Measurements from ENCODE around the gene INPP5A. TPM values are rescaled to one million over a fixed set of nuclear protein-coding genes. Genes with fewer than 3 reads are reported as not detected.

Gene INPP5A
- total RNA-seq, 1 donor from 2014 or later = 14.2 TPM

DNA sequence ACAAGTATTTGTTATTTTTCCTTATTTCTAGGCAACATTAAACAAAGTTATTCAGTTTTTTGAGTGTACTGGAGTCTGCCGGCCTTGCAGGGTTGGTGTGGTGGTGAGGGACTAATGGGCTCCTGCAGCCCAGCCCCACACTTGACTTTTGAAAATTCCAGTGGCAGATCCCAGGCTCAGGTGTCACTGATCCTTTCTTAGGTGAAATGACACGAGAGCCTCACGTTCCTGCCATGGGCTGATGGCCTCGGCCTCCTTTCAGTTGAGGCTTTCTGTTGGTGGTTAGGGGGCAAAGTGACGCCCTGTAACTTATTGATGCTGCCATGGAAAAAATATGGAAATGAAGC is 130.4 kb downstream of the INPP5A start:
- peaks cover 20% of the 10 kb centered on the region for H4K20me1 ChIP-seq (ENCODE audit: low read depth)
- no peak for DNase-seq (ENCODE audit: low spot score)
- H3K9ac ChIP-seq = no peak overlapping the region
- Mint-ChIP-seq H3K4me1 (peaks cover 39% of the 10 kb centered on the region), H3K9me3 (no peaks in the 10 kb centered on the region), H3K27ac (no peak overlapping the region), H3K27me3 (ENCODE audit: insufficient read depth, low read depth) (peaks cover 10% of the 10 kb centered on the region), H3K4me3 (no peak overlapping the region), H3K36me3 (peaks cover 3% of the 10 kb centered on the region)
- H3F3A ChIP-seq (ENCODE audit: low read depth) = no peaks in the 10 kb centered on the region
- no peaks in the 10 kb centered on the region for H3K9me3 ChIP-seq (ENCODE audit: low read depth)
- H2AFZ ChIP-seq (replicated peaks) = no peak overlapping the region
- TF ChIP-seq EZH2 (IDR thresholded peaks at IDR 0.05) = no peak
- TF ChIP-seq, protein P1, sequence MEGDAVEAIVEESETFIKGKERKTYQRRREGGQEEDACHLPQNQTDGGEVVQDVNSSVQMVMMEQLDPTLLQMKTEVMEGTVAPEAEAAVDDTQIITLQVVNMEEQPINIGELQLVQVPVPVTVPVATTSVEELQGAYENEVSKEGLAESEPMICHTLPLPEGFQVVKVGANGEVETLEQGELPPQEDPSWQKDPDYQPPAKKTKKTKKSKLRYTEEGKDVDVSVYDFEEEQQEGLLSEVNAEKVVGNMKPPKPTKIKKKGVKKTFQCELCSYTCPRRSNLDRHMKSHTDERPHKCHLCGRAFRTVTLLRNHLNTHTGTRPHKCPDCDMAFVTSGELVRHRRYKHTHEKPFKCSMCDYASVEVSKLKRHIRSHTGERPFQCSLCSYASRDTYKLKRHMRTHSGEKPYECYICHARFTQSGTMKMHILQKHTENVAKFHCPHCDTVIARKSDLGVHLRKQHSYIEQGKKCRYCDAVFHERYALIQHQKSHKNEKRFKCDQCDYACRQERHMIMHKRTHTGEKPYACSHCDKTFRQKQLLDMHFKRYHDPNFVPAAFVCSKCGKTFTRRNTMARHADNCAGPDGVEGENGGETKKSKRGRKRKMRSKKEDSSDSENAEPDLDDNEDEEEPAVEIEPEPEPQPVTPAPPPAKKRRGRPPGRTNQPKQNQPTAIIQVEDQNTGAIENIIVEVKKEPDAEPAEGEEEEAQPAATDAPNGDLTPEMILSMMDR (IDR thresholded peaks at IDR 0.05) = no peak
- no peak for TF ChIP-seq EZH2phosphoT487 (IDR thresholded peaks at IDR 0.05)
- H3K4me1 ChIP-seq = peaks cover 16% of the 10 kb centered on the region
- no peak overlapping the region for H3K4me3 ChIP-seq
- H3K79me2 ChIP-seq (ENCODE audit: low read depth) = no peaks in the 10 kb centered on the region
- no peaks in the 10 kb centered on the region for H3K27me3 ChIP-seq
- H3K27ac ChIP-seq = no peak overlapping the region
- H3K36me3 ChIP-seq = no peaks in the 10 kb centered on the region
- no peak overlapping the region for H3K4me2 ChIP-seq

DNA sequence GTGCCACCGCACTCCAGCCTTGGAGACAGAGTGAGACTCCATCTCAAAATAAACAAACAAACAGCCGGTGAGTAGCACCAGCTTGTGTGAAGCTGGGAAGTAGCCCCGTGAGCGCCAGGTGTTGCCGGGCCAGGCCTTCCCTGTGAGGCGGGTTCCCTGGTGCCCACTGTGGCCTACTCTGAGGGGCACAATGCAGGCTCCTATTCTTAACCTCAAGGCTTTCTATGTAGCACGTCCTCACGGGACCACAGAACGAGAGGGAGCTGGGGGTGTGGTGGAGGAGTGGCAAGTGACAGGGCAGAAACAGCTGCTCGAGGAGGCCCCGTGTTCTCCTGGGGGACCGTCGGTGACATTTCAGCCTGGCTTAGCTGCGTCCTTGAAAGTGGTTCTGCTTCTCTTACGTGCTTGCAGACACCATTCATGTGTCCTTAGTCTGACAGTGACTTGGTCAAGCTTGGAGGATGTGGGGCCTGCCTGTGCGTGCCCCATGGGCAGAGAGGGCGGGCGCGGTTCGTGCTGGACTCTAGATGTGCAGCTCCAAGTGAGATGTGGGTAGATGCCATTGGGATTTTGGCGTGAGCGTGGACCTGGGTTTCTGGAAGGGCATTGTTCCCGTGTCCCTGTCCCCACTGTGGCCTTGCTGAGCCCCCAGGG is 131.7 kb downstream of the INPP5A start:
- no peak overlapping the region for H3K9ac ChIP-seq
- no peak overlapping the region for H3K4me2 ChIP-seq
- Mint-ChIP-seq H3K9me3 (no peaks in the 10 kb centered on the region), H3K36me3 (peaks cover 3% of the 10 kb centered on the region), H3K4me1 (peaks cover 28% of the 10 kb centered on the region), H3K27me3 (ENCODE audit: insufficient read depth, low read depth) (peaks cover 10% of the 10 kb centered on the region), H3K27ac (no peak overlapping the region), H3K4me3 (no peak overlapping the region)
- no peaks in the 10 kb centered on the region for H3K79me2 ChIP-seq (ENCODE audit: low read depth)
- H3K9me3 ChIP-seq (ENCODE audit: low read depth) = no peaks in the 10 kb centered on the region
- no peak overlapping the region for H2AFZ ChIP-seq (replicated peaks)
- H3K27me3 ChIP-seq = no peaks in the 10 kb centered on the region
- H3F3A ChIP-seq (ENCODE audit: low read depth) = no peaks in the 10 kb centered on the region
- H3K4me1 ChIP-seq = peaks cover 16% of the 10 kb centered on the region
- no peak overlapping the region for H3K27ac ChIP-seq
- no peak for DNase-seq (ENCODE audit: low spot score)
- TF ChIP-seq EZH2phosphoT487 (IDR thresholded peaks at IDR 0.05) (no peak), EZH2 (IDR thresholded peaks at IDR 0.05) (no peak)
- TF ChIP-seq, protein P1 (IDR thresholded peaks at IDR 0.05) = no peak
- no peaks in the 10 kb centered on the region for H3K36me3 ChIP-seq
- H4K20me1 ChIP-seq (ENCODE audit: low read depth) = peaks cover 16% of the 10 kb centered on the region
- H3K4me3 ChIP-seq = no peak overlapping the region

DNA sequence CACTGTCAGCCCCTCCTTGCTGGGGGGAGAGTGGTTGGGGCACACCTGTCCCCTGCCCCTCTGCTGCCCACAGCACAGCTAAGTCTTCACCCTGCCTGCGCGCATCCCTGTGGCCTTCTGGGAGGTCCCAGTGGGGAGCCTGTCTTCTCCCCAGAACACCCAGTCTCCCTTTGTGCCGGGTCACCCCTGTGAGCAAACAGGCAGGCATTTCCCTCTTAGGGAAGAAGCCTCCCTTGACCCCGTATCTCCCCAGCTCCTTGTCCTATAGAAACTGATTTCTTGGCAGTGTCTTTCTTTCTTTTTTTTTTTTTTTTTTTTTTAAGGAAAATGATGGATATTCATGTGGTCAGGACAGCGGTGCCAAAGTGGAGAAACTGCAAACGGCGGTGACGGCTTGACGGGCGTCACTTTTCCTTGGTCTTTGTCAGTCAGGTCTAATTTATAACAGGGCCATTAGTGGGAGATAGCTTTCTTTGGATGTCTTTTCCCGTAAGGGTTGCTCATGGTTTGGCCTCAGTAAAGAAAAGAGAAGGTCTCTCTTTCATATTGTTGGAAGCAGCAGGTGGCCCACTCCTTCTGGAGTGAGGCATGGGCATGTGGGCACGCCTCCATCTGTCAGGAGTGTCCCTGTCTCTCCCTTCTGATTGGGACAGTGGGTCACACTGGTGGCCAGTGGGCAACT is 133.1 kb downstream of the INPP5A start:
- H3K9me3 Mint-ChIP-seq = no peaks in the 10 kb centered on the region
- peaks cover 16% of the 10 kb centered on the region for H3K4me1 ChIP-seq
- no peaks in the 10 kb centered on the region for H3K27me3 ChIP-seq
- H3K4me2 ChIP-seq = no peak overlapping the region
- no peak overlapping the region for H3K27ac ChIP-seq
- H3K36me3 ChIP-seq = no peaks in the 10 kb centered on the region
- peaks cover 3% of the 10 kb centered on the region for H3K36me3 Mint-ChIP-seq
- no peak overlapping the region for H3K4me3 Mint-ChIP-seq
- H2AFZ ChIP-seq (replicated peaks) = no peak overlapping the region
- H3K79me2 ChIP-seq (ENCODE audit: low read depth) = no peaks in the 10 kb centered on the region
- H3K4me1 Mint-ChIP-seq = peaks cover 26% of the 10 kb centered on the region
- H3K9ac ChIP-seq = no peak overlapping the region
- TF ChIP-seq EZH2 (IDR thresholded peaks at IDR 0.05) = no peak
- TF ChIP-seq, protein P1 (IDR thresholded peaks at IDR 0.05) = no peak
- TF ChIP-seq EZH2phosphoT487 (IDR thresholded peaks at IDR 0.05) = no peak
- H3K27ac Mint-ChIP-seq = no peak overlapping the region
- peaks cover 16% of the 10 kb centered on the region for H4K20me1 ChIP-seq (ENCODE audit: low read depth)
- peaks cover 12% of the 10 kb centered on the region for H3K27me3 Mint-ChIP-seq (ENCODE audit: insufficient read depth, low read depth)
- H3F3A ChIP-seq (ENCODE audit: low read depth) = no peaks in the 10 kb centered on the region
- no peak overlapping the region for H3K4me3 ChIP-seq
- no peak for DNase-seq (ENCODE audit: low spot score)
- no peaks in the 10 kb centered on the region for H3K9me3 ChIP-seq (ENCODE audit: low read depth)
